K562 (cell line): ENCODE data around the gene CACNA2D2. TPM values are rescaled to one million over a fixed set of nuclear protein-coding genes. Genes with fewer than 3 reads are reported as not detected.
"Not testable (repeated sequence)": the region's sequence is repeated elsewhere in the genome, so short reads cannot be mapped to it uniquely, and the experiment has no call there.

ENCODE experiments used
- ATAC-seq: fragments of 200-7000 bp; cut with Tn5 transposase; 3 replicates; pipeline ENCODE4 v1.9.1; 2020; ENCODE audit warnings: moderate library complexity
- BruUV-seq: library from RNA; stranded (reverse); fragments of 400-500 nt; replicated peaks from 2 replicates; lab custom pipeline; 2021; lab: Mats Ljungman, UMichigan
- CTCF ChIA-PET: fragments of 300-600 bp; formaldehyde crosslinking; extraction: SDS; loops from one replicate; lab custom pipeline; 2021; ENCODE audit warnings: low intra/inter-chr PET ratio; lab: Yijun Ruan, JAX
- POLR2A ChIA-PET: fragments of 300-600, 350-650 bp; sonication (Branson Sonifier 250); formaldehyde crosslinking; extraction: SDS; loops from one replicate; lab custom pipeline; 2021; ENCODE audit warnings: antibody characterized with exemption, inconsistent platforms; lab: Yijun Ruan, JAX
- DNase-seq, 4 experiments: peaks; one replicate each; pipeline versions ENCODE4 v3.0.0 to v3.0.0-alpha.2; 2011 to 2018; ENCODE audit warnings: low spot score in 3 of 4, mixed read lengths in 3 of 4; ENCODE audit errors: extremely low read depth in 1 of 4
- FAIRE-seq: peaks from 2 replicates; lab custom pipeline; 2011; peaks lifted over from hg19 to GRCh38; lab: Jason Lieb, UNC
- H2AFZ ChIP-seq: 2 replicates; pipeline ENCODE4 v1.6.0; 2011; ENCODE audit warnings: low read depth, low read length, control low read depth, inconsistent platforms
- H3K27ac ChIP-seq: fragments of 200-600 bp; 3 replicates; pipeline ENCODE4 v1.8.0; 2011; ENCODE audit warnings: low read depth, mild to moderate bottlenecking, control low read depth, inconsistent platforms, low read length, moderate library complexity, mixed read lengths; ENCODE audit errors: extremely low read depth
- H3K27me3 ChIP-seq, 2 experiments: fragments of 300-600 bp in 1 of 2; 2 replicates in 1 of 2; 3 replicates in 1 of 2; pipeline versions ENCODE4 v1.6.0 to v1.8.0; 2011; ENCODE audit warnings: inconsistent platforms in 2 of 2, low read length in 2 of 2, mild to moderate bottlenecking in 1 of 2, mixed read lengths in 1 of 2, moderate library complexity in 1 of 2; ENCODE audit not compliant: control insufficient read depth in 2 of 2, insufficient read depth in 2 of 2
- H3K36me3 ChIP-seq: fragments of 300-600 bp; 3 replicates; pipeline ENCODE4 v1.8.0; 2011; ENCODE audit warnings: mild to moderate bottlenecking, low read length, inconsistent platforms; ENCODE audit not compliant: control insufficient read depth, insufficient read depth
- H3K4me1 ChIP-seq, 2 experiments: fragments of 200-600 bp in 1 of 2; replicated peaks in 1 of 2; 2 replicates in 1 of 2; 3 replicates in 1 of 2; pipeline versions ENCODE4 v1.5.1 to v1.8.0; 2011; ENCODE audit warnings: inconsistent platforms in 2 of 2, low read length in 2 of 2, mild to moderate bottlenecking in 1 of 2, mixed read lengths in 1 of 2, moderate library complexity in 1 of 2; ENCODE audit not compliant: control insufficient read depth in 2 of 2, insufficient read depth in 2 of 2
- H3K4me2 ChIP-seq: 2 replicates; pipeline ENCODE4 v1.6.1; 2011; ENCODE audit warnings: low read length, control low read depth, inconsistent platforms, mixed read lengths; ENCODE audit not compliant: insufficient read depth
- H3K4me3 ChIP-seq: fragments of 200-600 bp; sonication (generic), shearing (Covaris generic); 2 replicates; pipeline ENCODE4 v1.5.1; 2016; ENCODE audit warnings: control low read depth, inconsistent platforms
- H3K79me2 ChIP-seq: fragments of 200-600 bp; 3 replicates; pipeline ENCODE4 v1.8.0; 2011; ENCODE audit warnings: low read length, inconsistent platforms; ENCODE audit not compliant: control insufficient read depth, insufficient read depth
- H3K9ac ChIP-seq, 2 experiments: 2 replicates each; pipeline versions ENCODE4 v1.6.0 to v1.6.1; 2011; ENCODE audit warnings: low read depth in 2 of 2, low read length in 2 of 2, control low read depth in 1 of 2, inconsistent platforms in 1 of 2, mild to moderate bottlenecking in 1 of 2, mixed read lengths in 1 of 2; ENCODE audit not compliant: insufficient read depth in 1 of 2
- H3K9me1 ChIP-seq: one replicate; pipeline ENCODE4 v1.6.0; 2011; ENCODE audit warnings: inconsistent platforms, mild to moderate bottlenecking, low read length, moderate library complexity; ENCODE audit not compliant: control insufficient read depth, insufficient read depth
- H3K9me3 ChIP-seq: replicated peaks from 2 replicates; pipeline ENCODE4 v1.5.1; 2011; ENCODE audit warnings: low read depth, low read length, inconsistent platforms; ENCODE audit not compliant: control insufficient read depth, insufficient read depth
- H4K20me1 ChIP-seq: replicated peaks from 2 replicates; pipeline ENCODE4 v1.6.1; 2011; ENCODE audit warnings: low read length, inconsistent platforms, mixed read lengths; ENCODE audit not compliant: control insufficient read depth, insufficient read depth
- CREBBP ChIP-seq: IDR thresholded peaks from one replicate; pipeline ENCODE4 v1.6.1; 2012; ENCODE audit warnings: low read depth, mild to moderate bottlenecking, control low read depth, inconsistent platforms, low read length
- ELF4 ChIP-seq: fragments of 450-650 bp; formaldehyde crosslinking; IDR thresholded peaks from 2 replicates; pipeline ENCODE4 v1.4.0; 2022; ENCODE audit warnings: missing genetic modification characterization
- JUN ChIP-seq, 2 experiments: sonication (generic) in 1 of 2; formaldehyde crosslinking in 1 of 2; IDR thresholded peaks; 2 replicates each; pipeline versions ENCODE4 v1.6.1 to v1.8.0; 2012 to 2022; ENCODE audit warnings: borderline replicate concordance in 2 of 2, mild to moderate bottlenecking in 2 of 2, improper control_type of control experiment in 1 of 2, low read depth in 1 of 2, low read length in 1 of 2, missing genetic modification reagents in 1 of 2
- KAT8 ChIP-seq: fragments of 450-650 bp; IDR thresholded peaks from 2 replicates; pipeline ENCODE4 v1.6.1; 2016; ENCODE audit warnings: low read depth, mild to moderate bottlenecking
- NR0B1 ChIP-seq: fragments of 450-650 bp; IDR thresholded peaks from one replicate; pipeline ENCODE4 v1.6.1; 2018; ENCODE audit warnings: mild to moderate bottlenecking, moderate library complexity; ENCODE audit not compliant: partially characterized antibody
- NR1H2 ChIP-seq: sonication (generic); formaldehyde crosslinking; IDR thresholded peaks from 2 replicates; pipeline ENCODE4 v1.4.0; 2020; ENCODE audit warnings: mild to moderate bottlenecking, missing genetic modification reagents
- RAD51 ChIP-seq: fragments of 450-650 bp; IDR thresholded peaks from 2 replicates; pipeline ENCODE4 v1.7.1; 2016; ENCODE audit warnings: low read depth, mild to moderate bottlenecking, borderline replicate concordance
- TGIF2 ChIP-seq: sonication (generic); formaldehyde crosslinking; IDR thresholded peaks from 2 replicates; pipeline ENCODE4 v1.8.1; 2022; ENCODE audit warnings: mild to moderate bottlenecking, missing genetic modification reagents, moderate library complexity
- TRIM25 ChIP-seq: fragments of 450-650 bp; IDR thresholded peaks from 2 replicates; pipeline ENCODE4 v1.7.0; 2016; ENCODE audit warnings: borderline replicate concordance
- ZFP30 ChIP-seq: fragments of 250-450 bp; sonication (Bioruptor Pico); IDR thresholded peaks from 2 replicates; pipeline ENCODE4 v1.8.0; 2022; ENCODE audit warnings: moderate library complexity, mild to moderate bottlenecking, inconsistent platforms, borderline replicate concordance
- ZNF12 ChIP-seq: sonication (generic); formaldehyde crosslinking; IDR thresholded peaks from 2 replicates; pipeline ENCODE4 v1.4.0; 2020; ENCODE audit warnings: mild to moderate bottlenecking, missing genetic modification reagents
- ZNF134 ChIP-seq: fragments of 250-450 bp; sonication (Bioruptor Pico); conservative IDR thresholded peaks from 2 replicates; pipeline ENCODE4 v1.4.0; 2020
- ZNF3 ChIP-seq: fragments of 250-450 bp; sonication (Bioruptor Pico); IDR thresholded peaks from 2 replicates; pipeline ENCODE4 v1.5.0; 2021; ENCODE audit warnings: mild to moderate bottlenecking, moderate library complexity
- WGBS: fragments of 100-300 bp; shearing (Covaris generic); methylation state at CpG from one replicate; pipeline ENCODE4 v1.1.6; 2016; ENCODE audit warnings: low coverage, mixed read lengths; ENCODE audit not compliant: insufficient coverage; ENCODE audit errors: missing lambda C conversion rate; 5-methylcytosine and 5-hydroxymethylcytosine counted together
- in situ Hi-C: fragments of 300-500 bp; cut with MboI; formaldehyde crosslinking; loops from 4 replicates; pipeline ENCODE4 v1.15.0; 2018; ENCODE audit warnings: inconsistent platforms, mixed read lengths
- intact Hi-C: fragments of 100-400 bp; cut with micrococcal nuclease; formaldehyde crosslinking; loops from 2 replicates; pipeline ENCODE4 v1.14.2; 2022
- polyA plus RNA-seq, 8 experiments: library from polyadenylated mRNA; depleted of rRNA in 4 of 8; stranded (reverse) in 5 of 8; unstranded in 3 of 8; fragments of >200 nt; fragmentation: Nextera tagmentation in 2 of 8; fragmentation: Illumina TruSeq in 1 of 8; extraction: Ambion mirVana in 2 of 8; extraction: Trizol in 1 of 8; gene quantifications; 2 replicates each; pipeline versions ENCODE4 v1.2.1 to v1.2.3, GENCODE V29; 2011 to 2014; ENCODE audit warnings: inconsistent platforms in 1 of 8, missing spikeins in 1 of 8
- total RNA-seq, 7 experiments: library from RNA; depleted of rRNA in 6 of 7; stranded (reverse); fragments of >200 nt in 6 of 7; fragmentation: Illumina TruSeq in 2 of 7; extraction: Trizol in 2 of 7; gene quantifications; 2 replicates each; pipeline versions ENCODE4 v1.2.1 to v1.2.3, GENCODE V29; 2011 to 2021; ENCODE audit warnings: low replicate concordance in 1 of 7

CACNA2D2 gene
- total and polyA plus RNA-seq, 9 of the 15 experiments (the other 6 are each of a cell fraction or from before 2014, with no cell fraction given) = 0.11 to 0.58 (median 0.36) TPM; not detected in 2

- BruUV-seq, H3K4me3 ChIP-seq: not testable (repeated sequence)
- in situ Hi-C loops = loop anchor here (5.0 kb wide), 1 partner anchor 34 kb away; no protein-coding TSS in a partner anchor
Measured at GRCh38 chr3:50512908-50513307, 9.5 kb upstream of the CACNA2D2 start.

GRCh38 chr3:50512131-50512530 is 8.7 kb upstream of the CACNA2D2 start:
- ChIA-PET CTCF (no interaction called here), POLR2A (no interaction called here)
- no peak overlapping the region for H2AFZ ChIP-seq
- no peaks in the 10 kb centered on the region for H3K9me1 ChIP-seq
- H3K9ac ChIP-seq = no peak overlapping the region
- H4K20me1 ChIP-seq = 0 out of 2 replicates have a peak, but pooled peaks cover 3% of the 10 kb centered on the region
- no peak overlapping the region for H3K27ac ChIP-seq
- no peaks in the 10 kb centered on the region for H3K36me3 ChIP-seq
- peaks cover 5 to 70% of the 10 kb centered on the region in 2 experiments; a peak in 3 of 5 replicates for H3K27me3 ChIP-seq
- H3K4me2 ChIP-seq = no peak overlapping the region
- in situ Hi-C loops = loop anchor here (5.0 kb wide), 1 partner anchor 35 kb away; no protein-coding TSS in a partner anchor
- TF ChIP-seq NR0B1 (no peak), ZNF134 (CRISPR knock-in tag) (no peak), CREBBP (no peak), KAT8 (no peak), ZNF3 (CRISPR knock-in tag) (no peak), ELF4 (no peak), TRIM25 (no peak), ZFP30 (CRISPR knock-in tag) (no peak), JUN (IDR thresholded peaks at IDR 0.05; ENCODE audit: borderline replicate concordance, low read depth, low read length) (no peak), JUN (CRISPR knock-in tag; IDR thresholded peaks at IDR 0.05; ENCODE audit: borderline replicate concordance) (no peak), RAD51 (no peak), NR1H2 (CRISPR knock-in tag) (no peak), TGIF2 (no peak), ZNF12 (no peak)
- no peak for DNase-seq
- ATAC-seq = no peak
- H3K4me3 ChIP-seq = no peak overlapping the region
- peaks cover 0 to 12% of the 10 kb centered on the region in 2 experiments; a peak in 2 of 5 replicates for H3K4me1 ChIP-seq
- BruUV-seq = no TSS peak
- H3K9me3 ChIP-seq = no peaks in the 10 kb centered on the region
- no peak for FAIRE-seq
- no peaks in the 10 kb centered on the region for H3K79me2 ChIP-seq
- WGBS = 0% methylated on average over 1 of the region's 3 CpGs
- intact Hi-C loops = no loop called here

More at GRCh38 chr3:50512908-50513307, 9.5 kb upstream of the CACNA2D2 start:
- H3K4me2 ChIP-seq, H2AFZ ChIP-seq, H3K9me3 ChIP-seq, intact Hi-C loops, H3K9ac ChIP-seq, ATAC-seq, H3K9me1 ChIP-seq, DNase-seq, H3K27ac ChIP-seq, FAIRE-seq, H3K36me3 ChIP-seq, H4K20me1 ChIP-seq, CTCF ChIA-PET, H3K79me2 ChIP-seq: not testable (repeated sequence)
- peaks cover 0 to 12% of the 10 kb centered on the region in 2 experiments; a peak in 2 of 5 replicates for H3K4me1 ChIP-seq
- POLR2A ChIA-PET = interaction anchor here (1.3 kb wide), 1 partner anchor 8 kb away, joined by 5 read pairs; no protein-coding TSS in a partner anchor
- H3K27me3 ChIP-seq = peaks cover 5 to 63% of the 10 kb centered on the region in 2 experiments; a peak in 3 of 5 replicates
- 3% methylated on average over 8 of the region's 8 CpGs for WGBS
